Right forelimb (tissue), 1 donor: Measurements from ENCODE around the gene SREK1.
"Not testable (repeated sequence)": the region's sequence is repeated elsewhere in the genome, so short reads cannot be mapped to it uniquely, and the experiment has no call there.

ENCODE experiments used
- DNase-seq: peaks from one replicate; pipeline ENCODE4 v3.0.0-alpha.2; 2018

SREK1 gene

GRCh38 chr5:66168226-66168625 lies 24.1 kb downstream of the SREK1 start:
- no peak for DNase-seq

- no peak for DNase-seq
Measured at GRCh38 chr5:66169534-66169933, 25.4 kb downstream of the SREK1 start.

- DNase-seq = no peak
Measured at GRCh38 chr5:66170195-66170919, 26.3 kb downstream of the SREK1 start.

GRCh38 chr5:66171349-66172344 lies 27.5 kb downstream of the SREK1 start:
- DNase-seq = no peak

GRCh38 chr5:66174338-66174737 lies 30.2 kb downstream of the SREK1 start:
- no peak for DNase-seq

- DNase-seq = no peak
Measured at GRCh38 chr5:66178799-66179198, 34.7 kb downstream of the SREK1 start.

- DNase-seq = no peak
Measured at GRCh38 chr5:66179297-66180051, 35.4 kb downstream of the SREK1 start.

GRCh38 chr5:66180282-66181155 lies 36.4 kb downstream of the SREK1 start:
- DNase-seq = no peak

GRCh38 chr5:66186108-66186507 lies 42.0 kb downstream of the SREK1 start:
- DNase-seq = no peak

- no peak for DNase-seq
Measured at GRCh38 chr5:66193419-66193818, 49.3 kb downstream of the SREK1 start.

- DNase-seq = no peak
Measured at GRCh38 chr5:66197764-66198405, 53.8 kb downstream of the SREK1 start.

- DNase-seq = no peak
Measured at GRCh38 chr5:66198837-66199236, 54.7 kb downstream of the SREK1 start.

GRCh38 chr5:66203531-66203930 lies 59.4 kb downstream of the SREK1 start:
- DNase-seq = no peak

- no peak for DNase-seq
Measured at GRCh38 chr5:66206465-66206864, 62.4 kb downstream of the SREK1 start.

- no peak for DNase-seq
Measured at GRCh38 chr5:66207800-66208561, 63.9 kb downstream of the SREK1 start.

- DNase-seq = no peak
Measured at GRCh38 chr5:66209350-66209749, 65.2 kb downstream of the SREK1 start.

GRCh38 chr5:66209794-66210193 lies 65.7 kb downstream of the SREK1 start:
- no peak for DNase-seq

- no peak for DNase-seq
Measured at GRCh38 chr5:66213533-66213932, 69.4 kb downstream of the SREK1 start.

GRCh38 chr5:66222455-66222854 lies 78.4 kb downstream of the SREK1 start:
- DNase-seq = no peak

GRCh38 chr5:66222896-66223295 lies 78.8 kb downstream of the SREK1 start:
- DNase-seq = not testable (repeated sequence)

GRCh38 chr5:66223637-66224036 lies 79.5 kb downstream of the SREK1 start:
- no peak for DNase-seq
